T47D (cell line): ENCODE results near the gene LYPD3.

ENCODE experiments used
- DNase-seq, 2 experiments: peaks; one replicate each; pipeline versions ENCODE4 v3.0.0 to v3.0.0-alpha.2; 2011 to 2012; ENCODE audit warnings: low read depth in 1 of 2, low spot score in 1 of 2
- JUND ChIP-seq: IDR thresholded peaks from 2 replicates; pipeline ENCODE4 v1.6.1; 2012; ENCODE audit warnings: low read depth
- in situ Hi-C: cut with HindIII; loops from 2 replicates; pipeline ENCODE4 v1.10.0; 2016; ENCODE audit warnings: low sequenced_read_pairs, low pct_unique_long_range_greater_than_20kb

The LYPD3 gene

GRCh38 chr19:43499042-43499441 is 33.6 kb upstream of the LYPD3 start:
- in situ Hi-C loops: no loop called here
- no peak for DNase-seq
- TF ChIP-seq JUND: no peak

GRCh38 chr19:43498233-43498842 is 32.9 kb upstream of the LYPD3 start:
- no peak for TF ChIP-seq JUND
- in situ Hi-C loops: no loop called here

GRCh38 chr19:43496960-43497359 is 31.6 kb upstream of the LYPD3 start:
- in situ Hi-C loops: no loop called here
- DNase-seq: no peak
- no peak for TF ChIP-seq JUND

More at GRCh38 chr19:43498233-43498842, 32.9 kb upstream of the LYPD3 start:
- DNase-seq: no peak

GRCh38 chr19:43495082-43495481 is 29.7 kb upstream of the LYPD3 start:
- no peak for DNase-seq
- no peak for TF ChIP-seq JUND
- in situ Hi-C loops: no loop called here

- in situ Hi-C loops: no loop called here
- no peak for DNase-seq
Observed at GRCh38 chr19:43490759-43491158, 25.4 kb upstream of the LYPD3 start.

GRCh38 chr19:43489979-43490599 is 24.7 kb upstream of the LYPD3 start:
- in situ Hi-C loops: no loop called here
- DNase-seq: no peak
- TF ChIP-seq JUND: no peak

More at GRCh38 chr19:43490759-43491158, 25.4 kb upstream of the LYPD3 start:
- TF ChIP-seq JUND: no peak

GRCh38 chr19:43489310-43489709 is 23.9 kb upstream of the LYPD3 start:
- DNase-seq: no peak
- in situ Hi-C loops: no loop called here
- TF ChIP-seq JUND: no peak

- no peak for TF ChIP-seq JUND
- no peak for DNase-seq
- in situ Hi-C loops: no loop called here
Observed at GRCh38 chr19:43488179-43488578, 22.8 kb upstream of the LYPD3 start.

GRCh38 chr19:43486412-43486811 is 21.0 kb upstream of the LYPD3 start:
- TF ChIP-seq JUND: no peak
- in situ Hi-C loops: no loop called here
- no peak for DNase-seq

- in situ Hi-C loops: no loop called here
- TF ChIP-seq JUND: no peak
- DNase-seq: no peak
Observed at GRCh38 chr19:43485951-43486350, 20.5 kb upstream of the LYPD3 start.

- in situ Hi-C loops: no loop called here
- DNase-seq: no peak
- TF ChIP-seq JUND: no peak
Observed at GRCh38 chr19:43483281-43483680, 17.9 kb upstream of the LYPD3 start.

- TF ChIP-seq JUND: no peak
- in situ Hi-C loops: no loop called here
Observed at GRCh38 chr19:43482193-43482592, 16.8 kb upstream of the LYPD3 start.

GRCh38 chr19:43481701-43482100 is 16.3 kb upstream of the LYPD3 start:
- no peak for DNase-seq
- in situ Hi-C loops: no loop called here
- no peak for TF ChIP-seq JUND

More at GRCh38 chr19:43482193-43482592, 16.8 kb upstream of the LYPD3 start:
- DNase-seq: no peak

GRCh38 chr19:43480574-43480973 is 15.2 kb upstream of the LYPD3 start:
- TF ChIP-seq JUND: no peak
- no peak for DNase-seq
- in situ Hi-C loops: no loop called here
